ENCODE data around the gene ARHGEF7. TPM values are rescaled to one million over a fixed set of nuclear protein-coding genes. Genes with fewer than 3 reads are reported as not detected.

Gene ARHGEF7
- total RNA-seq, 1 donor from 2014 or later, result 63.2 TPM

- Histone ChIP-seq H3K9me3 (no peaks in the 10 kb centered on the region), H3K27ac (no peak overlapping the region), H3K4me3 (no peak overlapping the region), H3K36me3 (no peaks in the 10 kb centered on the region), H3K27me3 (no peaks in the 10 kb centered on the region), H3K4me1 (peaks cover 37% of the 10 kb centered on the region)
- ATAC-seq (no peak), DNase-seq (no peak)
- intact Hi-C loops (cut with DNase I), result no loop called here
- TF ChIP-seq, protein P1, sequence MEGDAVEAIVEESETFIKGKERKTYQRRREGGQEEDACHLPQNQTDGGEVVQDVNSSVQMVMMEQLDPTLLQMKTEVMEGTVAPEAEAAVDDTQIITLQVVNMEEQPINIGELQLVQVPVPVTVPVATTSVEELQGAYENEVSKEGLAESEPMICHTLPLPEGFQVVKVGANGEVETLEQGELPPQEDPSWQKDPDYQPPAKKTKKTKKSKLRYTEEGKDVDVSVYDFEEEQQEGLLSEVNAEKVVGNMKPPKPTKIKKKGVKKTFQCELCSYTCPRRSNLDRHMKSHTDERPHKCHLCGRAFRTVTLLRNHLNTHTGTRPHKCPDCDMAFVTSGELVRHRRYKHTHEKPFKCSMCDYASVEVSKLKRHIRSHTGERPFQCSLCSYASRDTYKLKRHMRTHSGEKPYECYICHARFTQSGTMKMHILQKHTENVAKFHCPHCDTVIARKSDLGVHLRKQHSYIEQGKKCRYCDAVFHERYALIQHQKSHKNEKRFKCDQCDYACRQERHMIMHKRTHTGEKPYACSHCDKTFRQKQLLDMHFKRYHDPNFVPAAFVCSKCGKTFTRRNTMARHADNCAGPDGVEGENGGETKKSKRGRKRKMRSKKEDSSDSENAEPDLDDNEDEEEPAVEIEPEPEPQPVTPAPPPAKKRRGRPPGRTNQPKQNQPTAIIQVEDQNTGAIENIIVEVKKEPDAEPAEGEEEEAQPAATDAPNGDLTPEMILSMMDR (IDR thresholded peaks at IDR 0.05), result no peak
These were observed 94.5 kb downstream of the ARHGEF7 start for GRCh38 chr13:111209613-111210012.

GRCh38 chr13:111210091-111210490 lies 95.0 kb downstream of the ARHGEF7 start:
- H3K4me3 ChIP-seq, result no peak overlapping the region
- no peaks in the 10 kb centered on the region for H3K9me3 ChIP-seq
- DNase-seq (no peak), ATAC-seq (no peak)
- no peaks in the 10 kb centered on the region for H3K36me3 ChIP-seq
- no peaks in the 10 kb centered on the region for H3K27me3 ChIP-seq
- H3K4me1 ChIP-seq, result peaks cover 37% of the 10 kb centered on the region
- intact Hi-C loops (cut with DNase I), result no loop called here
- TF ChIP-seq, protein P1 (IDR thresholded peaks at IDR 0.05), result no peak
- no peak overlapping the region for H3K27ac ChIP-seq

- TF ChIP-seq, protein P1 (IDR thresholded peaks at IDR 0.05), result no peak
- intact Hi-C loops (cut with DNase I), result no loop called here
- Histone ChIP-seq H3K9me3 (no peaks in the 10 kb centered on the region), H3K27me3 (no peaks in the 10 kb centered on the region), H3K36me3 (no peaks in the 10 kb centered on the region), H3K27ac (no peak overlapping the region), H3K4me1 (peaks cover 41% of the 10 kb centered on the region), H3K4me3 (no peak overlapping the region)
- DNase-seq, result peak; percentile 81
- peak; percentile 84 for ATAC-seq
These were observed 95.7 kb downstream of the ARHGEF7 start for GRCh38 chr13:111210544-111211469.

GRCh38 chr13:111211789-111212516 lies 96.8 kb downstream of the ARHGEF7 start:
- intact Hi-C loops (cut with DNase I), result no loop called here
- Histone ChIP-seq H3K4me3 (no peak overlapping the region), H3K27me3 (no peaks in the 10 kb centered on the region), H3K27ac (no peak overlapping the region), H3K9me3 (no peaks in the 10 kb centered on the region), H3K36me3 (no peaks in the 10 kb centered on the region), H3K4me1 (peaks cover 46% of the 10 kb centered on the region)
- DNase-seq (no peak), ATAC-seq (no peak)
- TF ChIP-seq, protein P1 (IDR thresholded peaks at IDR 0.05), result no peak

DNA sequence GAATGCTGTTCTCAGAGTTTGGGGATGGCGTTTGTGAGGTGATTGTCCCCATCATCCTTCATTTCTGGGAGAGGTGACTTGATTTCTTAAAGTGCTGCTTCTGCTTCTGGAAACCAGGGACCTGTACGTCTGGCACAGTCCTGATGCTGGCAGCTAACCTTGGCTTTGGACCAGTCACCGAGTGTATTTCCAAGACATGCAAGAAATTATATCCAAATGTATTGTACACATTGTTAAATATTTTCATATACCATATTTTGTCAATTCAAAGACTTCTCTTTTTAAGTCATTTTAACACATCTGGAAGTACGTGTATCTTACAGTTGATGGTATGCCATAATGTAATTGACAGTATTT lies 97.4 kb downstream of the ARHGEF7 start:
- intact Hi-C loops (cut with DNase I), result no loop called here
- no peaks in the 10 kb centered on the region for H3K36me3 ChIP-seq
- DNase-seq (no peak), ATAC-seq (no peak)
- TF ChIP-seq, protein P1 (IDR thresholded peaks at IDR 0.05), result no peak
- no peak overlapping the region for H3K4me3 ChIP-seq
- H3K4me1 ChIP-seq, result peaks cover 46% of the 10 kb centered on the region
- no peaks in the 10 kb centered on the region for H3K9me3 ChIP-seq
- no peaks in the 10 kb centered on the region for H3K27me3 ChIP-seq
- H3K27ac ChIP-seq, result no peak overlapping the region
